NOMO-1 (cell line): ENCODE measurements around the gene MTA1.
A peak's percentile ranks its signal among the peaks of the same experiment; 100 is the strongest.

Experiments
- DNase-seq, 2 experiments: peaks; one replicate each; lab custom pipeline; 2025; ENCODE audit not compliant: unreplicated experiment in 2 of 2; lab: John Stamatoyannopoulos, UW

Gene MTA1

GRCh38 chr14:105442125-105442524, 22.5 kb downstream of the MTA1 start:
- DNase-seq, result no peak

- DNase-seq, result no peak
Measured at GRCh38 chr14:105442834-105443233, 23.2 kb downstream of the MTA1 start.

- no peak for DNase-seq
Measured at GRCh38 chr14:105444859-105445258, 25.2 kb downstream of the MTA1 start.

- DNase-seq, result no peak
Measured at GRCh38 chr14:105445290-105445689, 25.7 kb downstream of the MTA1 start.

- DNase-seq, result no peak
Measured at GRCh38 chr14:105445901-105446845, 26.5 kb downstream of the MTA1 start.

DNA sequence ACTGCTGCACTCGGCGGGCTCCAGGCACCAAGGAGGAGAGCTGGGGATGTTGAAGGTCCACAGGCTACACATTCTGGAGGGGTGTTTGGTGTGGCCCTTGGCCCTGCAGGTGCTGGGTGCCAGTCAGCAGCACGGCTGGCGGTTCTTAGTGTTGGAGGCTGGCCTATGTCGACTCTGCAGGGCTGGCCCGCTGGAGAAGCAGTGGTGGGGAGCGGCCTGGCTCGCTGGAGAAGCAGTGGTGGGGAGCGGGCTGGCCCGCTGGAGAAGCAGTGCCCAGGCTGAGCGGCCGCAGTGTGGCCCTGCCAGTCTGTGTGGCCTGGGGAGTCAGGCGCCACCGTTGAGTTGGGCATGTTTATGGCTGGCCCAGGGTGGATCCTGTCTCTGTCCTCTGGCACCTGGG, 27.3 kb downstream of the MTA1 start:
- no peak for DNase-seq

GRCh38 chr14:105447651-105448640, 28.3 kb downstream of the MTA1 start:
- no peak for DNase-seq

- peak in 1 of 2 experiments; percentile 29 for DNase-seq
Measured at GRCh38 chr14:105448706-105449111, 29.1 kb downstream of the MTA1 start.

DNA sequence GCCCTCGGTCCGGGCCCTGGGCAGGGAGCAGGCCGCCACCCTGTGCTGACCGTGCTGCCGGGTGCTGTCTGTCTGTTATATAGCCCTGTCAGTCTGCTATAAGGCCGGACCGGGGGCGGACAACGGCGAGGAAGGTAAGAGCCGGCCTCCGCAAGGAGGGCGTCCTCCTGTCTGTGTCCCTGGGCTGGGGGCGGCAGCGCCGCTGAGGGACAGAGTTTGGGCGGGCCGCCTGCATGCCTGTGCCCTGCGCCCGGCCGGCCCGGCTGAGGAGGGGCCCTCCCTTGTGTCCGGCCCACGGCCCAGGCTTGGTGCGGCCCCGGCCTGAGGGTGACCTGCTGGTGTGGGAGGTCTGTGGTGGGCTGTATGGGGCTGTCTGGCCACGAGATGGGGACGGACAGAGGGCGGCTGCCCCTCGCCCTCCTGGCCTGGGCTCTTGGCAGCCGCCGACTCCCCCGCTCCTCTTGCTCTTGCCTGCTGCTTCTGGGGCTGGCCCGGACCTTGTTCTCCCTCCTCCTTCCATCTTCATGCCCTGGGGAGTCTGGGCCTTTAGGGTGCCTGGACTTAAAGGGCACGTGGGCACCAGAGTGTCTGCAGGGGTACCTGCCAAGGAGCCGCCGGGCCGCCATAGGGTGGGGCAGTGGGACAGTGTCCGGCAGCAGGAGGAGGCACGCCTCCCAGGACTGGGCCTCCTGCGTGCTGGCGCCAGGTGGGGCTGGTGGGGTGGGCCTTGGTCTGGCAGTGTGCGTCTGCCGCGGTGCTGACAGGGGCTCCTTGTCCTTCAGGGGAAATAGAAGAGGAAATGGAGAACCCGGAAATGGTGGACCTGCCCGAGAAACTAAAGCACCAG, 29.9 kb downstream of the MTA1 start:
- DNase-seq, result no peak

GRCh38 chr14:105450123-105450505, 30.5 kb downstream of the MTA1 start:
- no peak for DNase-seq

GRCh38 chr14:105450864-105451720, 31.5 kb downstream of the MTA1 start:
- DNase-seq, result no peak

- DNase-seq, result no peak
Measured at GRCh38 chr14:105452963-105453362, 33.3 kb downstream of the MTA1 start.

DNA sequence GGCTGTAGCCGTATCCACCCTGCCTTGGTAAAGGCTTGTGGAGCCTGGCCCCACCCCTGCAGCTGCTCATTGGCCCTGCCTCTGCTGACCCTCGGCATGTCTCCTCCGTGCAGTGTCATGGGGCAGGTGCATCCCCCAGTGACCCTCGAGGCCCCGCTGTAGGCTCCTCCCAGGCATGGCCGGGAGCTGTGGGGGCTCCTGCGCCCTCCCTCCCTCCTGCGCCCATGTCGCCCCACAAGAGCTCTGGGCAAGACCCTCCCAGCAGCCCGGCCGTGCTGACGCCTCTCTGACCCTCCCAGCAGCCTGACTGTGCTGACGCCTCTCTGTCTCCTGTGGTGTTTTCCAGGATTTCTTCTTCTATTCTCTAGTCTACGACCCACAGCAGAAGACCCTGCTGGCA, 34.2 kb downstream of the MTA1 start:
- DNase-seq, result no peak

DNA sequence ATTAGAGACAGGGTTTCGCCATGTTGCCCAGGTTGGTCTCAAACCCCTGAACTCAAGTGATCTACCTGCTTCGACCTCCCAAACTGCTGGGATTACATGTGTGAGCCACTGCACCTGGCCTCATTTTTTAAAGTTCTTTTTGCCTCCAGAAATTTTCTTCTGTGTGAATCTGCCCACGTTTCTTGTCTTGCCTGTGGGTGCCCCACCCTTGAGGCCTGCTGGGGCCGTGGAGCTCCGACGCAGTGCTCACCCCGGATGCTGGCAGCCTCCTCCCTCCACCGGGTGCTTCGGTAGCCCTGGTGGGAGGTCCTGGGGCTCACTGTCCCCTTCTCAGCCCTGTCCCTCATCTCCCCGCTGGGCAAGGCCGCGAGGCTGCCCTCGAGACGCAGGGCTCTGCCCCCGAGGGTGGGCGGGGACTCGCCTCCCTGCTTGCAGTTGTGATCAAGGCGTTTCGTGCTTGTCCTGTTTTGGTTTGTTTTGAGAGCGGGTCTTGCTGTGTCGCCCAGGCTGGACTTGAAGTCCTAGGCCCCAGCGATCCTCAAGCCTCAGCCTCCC, 35.5 kb downstream of the MTA1 start:
- no peak for DNase-seq

GRCh38 chr14:105455766-105456660, 36.4 kb downstream of the MTA1 start:
- no peak for DNase-seq

DNA sequence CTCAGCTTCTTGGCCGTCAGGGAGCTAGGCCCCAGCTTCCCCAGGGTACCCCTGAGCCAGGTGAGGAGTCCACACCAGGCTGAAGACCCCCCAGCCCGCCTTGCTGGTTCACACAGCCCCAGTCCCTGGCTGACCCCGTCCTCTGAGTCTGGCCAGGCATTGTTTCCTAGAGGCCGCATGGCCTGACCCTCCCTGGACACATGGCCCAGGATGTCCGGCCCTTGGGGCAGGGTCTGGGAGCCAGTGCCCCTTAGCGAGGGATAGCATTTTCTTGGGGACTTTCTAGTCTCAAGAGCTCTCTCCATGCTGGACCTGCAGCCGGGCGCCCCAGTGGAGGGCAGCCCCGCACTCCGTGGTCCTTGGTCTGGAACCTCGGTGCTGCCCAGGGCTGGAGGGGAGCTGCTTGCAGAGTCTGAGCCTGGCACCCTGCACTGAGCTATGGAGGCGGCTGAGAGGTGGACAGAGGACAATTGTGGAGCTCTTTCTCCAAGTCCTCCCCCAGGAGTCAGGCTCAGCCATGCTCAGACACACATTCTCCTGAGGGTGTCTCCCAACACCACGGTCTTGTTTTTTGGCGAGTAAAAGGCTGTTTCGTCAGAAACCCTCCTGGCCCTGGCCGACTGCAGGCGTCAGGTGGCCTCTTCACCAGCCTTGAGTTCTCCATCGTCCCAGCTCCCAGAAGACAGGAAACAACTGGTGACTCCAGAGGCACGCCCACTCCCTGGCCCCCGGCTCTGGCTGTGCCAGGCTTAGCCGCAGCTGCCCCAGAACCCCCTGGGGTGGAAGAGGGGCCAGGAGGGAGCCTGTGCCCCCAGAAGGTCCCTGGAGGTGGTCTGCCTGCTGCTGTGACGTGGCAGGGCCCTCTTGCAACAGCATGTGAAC, 37.4 kb downstream of the MTA1 start:
- no peak for DNase-seq

- no peak for DNase-seq
Measured at GRCh38 chr14:105458010-105458409, 38.4 kb downstream of the MTA1 start.
